GM19043 (cell line): ENCODE results near the gene SPNS2.

Experiments
- ATAC-seq: cut with Tn5 transposase; IDR thresholded peaks from one replicate; pipeline ENCODE4 v1.9.1; 2021; ENCODE audit warnings: low read depth; ENCODE audit not compliant: unreplicated experiment

The SPNS2 gene

DNA sequence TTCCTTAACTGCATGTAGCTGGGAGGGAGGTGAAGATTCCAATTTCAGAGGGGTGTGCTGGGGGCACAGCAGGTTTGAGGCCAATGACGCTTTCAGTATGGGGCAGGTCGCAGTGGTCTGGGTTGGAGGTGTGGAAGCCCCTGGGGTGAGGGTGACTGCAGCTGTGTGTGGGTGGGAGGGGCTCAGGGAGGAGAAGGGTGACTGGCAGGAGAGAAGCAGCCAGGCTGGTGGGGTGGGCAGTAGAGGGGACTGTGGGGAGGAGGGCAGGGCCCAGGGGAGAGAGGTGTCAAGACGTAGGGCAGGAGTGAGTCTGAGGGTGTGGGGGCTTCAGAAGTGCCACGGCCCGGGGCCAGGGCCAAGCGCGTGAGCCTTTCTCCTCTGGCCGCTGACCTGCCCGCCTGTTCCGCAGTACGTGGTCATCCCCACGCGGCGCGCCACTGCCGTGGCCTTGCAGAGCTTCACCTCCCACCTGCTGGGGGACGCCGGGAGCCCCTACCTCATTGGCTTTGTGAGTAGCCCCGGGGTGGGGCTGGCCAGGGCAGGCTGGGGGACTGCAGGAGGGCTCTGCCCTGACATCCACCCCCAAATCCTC lies 37.1 kb downstream of the SPNS2 start:
- ATAC-seq: no peak

DNA sequence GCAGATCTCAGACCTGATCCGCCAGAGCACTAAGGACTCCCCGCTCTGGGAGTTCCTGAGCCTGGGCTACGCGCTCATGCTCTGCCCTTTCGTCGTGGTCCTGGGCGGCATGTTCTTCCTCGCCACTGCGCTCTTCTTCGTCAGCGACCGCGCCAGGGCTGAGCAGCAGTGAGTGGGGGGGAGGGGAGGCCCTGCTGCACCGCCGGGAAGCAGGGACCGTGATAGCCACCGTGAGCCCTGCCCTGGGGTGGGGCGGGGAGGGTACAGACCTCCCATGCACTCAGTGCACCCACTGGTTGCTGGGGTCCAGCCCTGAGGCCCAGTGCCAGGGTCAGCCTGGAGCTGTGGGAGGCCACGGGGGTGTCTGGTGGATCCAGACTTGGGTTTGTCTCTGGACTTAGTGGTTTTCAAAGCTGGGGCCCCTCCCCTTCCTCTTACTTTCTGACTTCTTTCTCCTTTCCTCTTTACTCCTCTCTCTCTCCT lies 37.6 kb downstream of the SPNS2 start:
- ATAC-seq: no peak

DNA sequence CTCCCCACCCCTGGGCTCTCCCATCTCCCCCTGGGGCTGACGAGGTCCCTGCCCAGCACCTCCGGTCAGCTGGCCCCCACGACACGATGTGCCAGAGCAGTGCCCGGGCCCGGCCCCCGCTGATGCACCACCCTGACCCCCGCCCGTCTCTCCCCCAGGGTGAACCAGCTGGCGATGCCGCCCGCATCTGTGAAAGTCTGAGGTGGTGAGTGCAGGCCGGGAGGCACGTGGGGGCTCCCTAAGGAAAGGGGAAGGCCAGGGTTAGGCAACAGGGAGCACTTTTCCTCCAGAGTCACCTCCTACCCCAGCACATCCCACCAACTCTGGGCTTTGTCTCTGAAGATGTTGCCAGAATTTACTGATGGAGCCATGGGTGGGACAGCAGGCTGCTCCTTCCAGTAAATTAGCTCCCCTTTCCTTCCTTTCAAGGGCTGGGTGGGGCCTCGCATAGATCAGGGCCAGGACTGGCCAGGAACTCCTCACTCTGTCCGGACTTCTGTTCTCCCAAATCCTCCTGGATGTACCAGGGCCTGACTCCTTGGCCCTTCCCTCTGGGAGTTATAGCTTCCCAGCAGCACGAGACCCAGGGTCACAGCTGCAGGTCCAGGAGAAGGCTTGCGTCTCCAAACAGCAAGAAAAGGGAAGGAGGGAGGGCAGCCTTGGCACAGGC lies 38.2 kb downstream of the SPNS2 start:
- ATAC-seq: no peak

- ATAC-seq: no peak
Observed at GRCh38 chr17:4537451-4538235, 39.0 kb downstream of the SPNS2 start.

- no peak for ATAC-seq
Observed at GRCh38 chr17:4538236-4539002, 39.7 kb downstream of the SPNS2 start.

DNA sequence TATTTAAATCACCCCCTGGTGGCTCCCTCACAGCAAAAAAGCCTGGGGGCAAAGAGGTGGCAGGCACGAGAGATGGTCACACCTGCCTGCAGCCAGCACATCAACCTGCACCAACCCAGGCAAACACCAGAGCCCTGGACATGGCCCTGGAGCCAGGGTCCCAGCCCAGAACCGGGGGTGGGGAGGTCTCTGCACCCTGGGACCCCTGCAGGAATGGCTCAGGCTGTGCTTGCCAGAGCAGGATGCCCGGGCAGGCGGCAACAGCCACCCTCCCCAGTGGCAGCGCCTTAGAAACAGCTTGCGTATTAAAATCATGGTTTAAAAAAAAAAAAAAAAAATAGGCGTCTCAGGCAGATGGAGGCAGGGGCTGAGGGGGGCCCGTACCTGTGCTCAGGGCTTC lies 40.3 kb downstream of the SPNS2 start:
- no peak for ATAC-seq

DNA sequence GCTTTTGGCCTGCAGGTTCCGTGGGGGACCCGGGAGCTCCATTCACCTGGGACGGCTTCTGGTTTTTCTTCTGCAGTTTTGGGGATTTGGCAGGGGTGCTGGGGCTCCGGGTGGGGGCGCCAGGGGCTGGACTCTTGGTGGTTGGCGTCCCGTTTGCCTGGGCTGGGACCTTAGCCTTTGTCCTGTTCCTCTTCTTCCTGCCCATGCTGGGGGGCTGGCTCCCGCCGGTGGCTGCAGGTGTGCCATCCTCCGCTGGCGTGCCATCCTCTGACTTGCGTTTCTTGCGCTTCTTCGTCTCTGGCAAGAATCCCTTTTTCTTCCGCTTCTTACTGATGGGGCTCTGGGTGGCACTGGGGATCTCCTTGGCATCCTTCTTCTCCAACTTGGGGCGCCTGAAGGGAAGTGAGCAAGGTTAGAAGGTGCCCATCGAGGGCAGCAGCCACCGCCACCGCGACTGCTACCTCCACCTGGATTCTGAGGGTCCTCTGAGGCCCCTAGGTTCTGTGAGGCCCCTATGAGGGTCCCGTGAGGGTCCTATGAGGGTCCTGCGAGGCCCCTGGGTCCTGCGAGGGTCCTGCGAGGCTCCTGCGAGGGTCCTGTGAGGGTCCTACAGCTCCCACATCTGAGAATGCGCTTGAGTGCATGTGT lies 41.0 kb downstream of the SPNS2 start:
- no peak for ATAC-seq

DNA sequence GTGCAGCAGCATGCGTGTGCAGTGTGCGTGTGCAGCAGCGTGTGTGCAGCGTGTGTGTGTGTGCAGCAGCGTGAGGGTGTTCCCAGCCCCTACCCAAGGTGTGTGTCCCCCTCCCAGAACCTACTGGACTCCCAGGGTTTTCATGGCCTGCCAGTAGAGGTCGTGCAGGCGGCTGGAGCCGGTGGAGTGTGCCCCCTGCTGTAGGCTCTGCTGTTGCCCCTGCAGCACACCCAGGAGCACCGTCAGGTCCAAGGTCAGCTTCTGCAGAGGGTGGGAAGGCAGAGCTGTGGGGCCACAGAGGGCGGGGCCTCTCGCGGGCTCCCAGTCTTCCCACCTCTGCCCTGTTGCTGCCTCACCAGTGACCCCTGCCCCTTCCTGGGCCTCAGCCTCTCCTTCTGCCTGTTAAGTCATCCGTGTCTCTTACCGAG lies 41.6 kb downstream of the SPNS2 start:
- ATAC-seq: no peak

DNA sequence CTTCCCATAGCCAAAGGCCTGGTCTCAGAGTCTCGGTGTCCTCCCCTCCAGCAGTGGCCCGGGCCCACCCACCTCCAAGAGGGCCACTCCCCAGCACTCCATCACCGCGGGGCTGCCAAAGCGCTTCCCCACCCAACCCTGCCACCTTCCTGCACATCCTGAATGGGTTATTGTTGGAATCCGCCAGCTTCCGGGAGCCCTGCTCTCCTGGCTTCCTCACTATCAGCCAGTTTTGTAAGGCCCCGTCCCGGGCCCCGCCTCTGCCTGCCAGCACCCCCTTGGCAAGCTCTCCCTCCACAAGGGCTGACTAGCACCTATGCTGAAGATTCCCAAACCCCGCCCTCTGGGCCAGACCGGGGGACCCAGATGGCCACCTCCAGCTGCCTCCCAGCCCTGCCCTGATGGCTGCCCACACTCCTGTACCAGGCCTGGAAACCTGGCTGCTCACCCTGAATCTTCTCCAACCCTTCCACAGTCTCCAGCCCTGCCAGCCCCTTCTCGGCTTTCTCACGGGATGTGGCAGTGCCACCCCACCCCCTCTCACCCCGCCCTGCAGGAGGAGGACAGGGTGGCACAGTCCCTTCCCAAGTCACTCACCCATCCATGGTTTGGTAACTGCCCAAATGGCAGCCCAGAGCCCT lies 42.1 kb downstream of the SPNS2 start:
- ATAC-seq: no peak

GRCh38 chr17:4541328-4542002 lies 42.8 kb downstream of the SPNS2 start:
- no peak for ATAC-seq

DNA sequence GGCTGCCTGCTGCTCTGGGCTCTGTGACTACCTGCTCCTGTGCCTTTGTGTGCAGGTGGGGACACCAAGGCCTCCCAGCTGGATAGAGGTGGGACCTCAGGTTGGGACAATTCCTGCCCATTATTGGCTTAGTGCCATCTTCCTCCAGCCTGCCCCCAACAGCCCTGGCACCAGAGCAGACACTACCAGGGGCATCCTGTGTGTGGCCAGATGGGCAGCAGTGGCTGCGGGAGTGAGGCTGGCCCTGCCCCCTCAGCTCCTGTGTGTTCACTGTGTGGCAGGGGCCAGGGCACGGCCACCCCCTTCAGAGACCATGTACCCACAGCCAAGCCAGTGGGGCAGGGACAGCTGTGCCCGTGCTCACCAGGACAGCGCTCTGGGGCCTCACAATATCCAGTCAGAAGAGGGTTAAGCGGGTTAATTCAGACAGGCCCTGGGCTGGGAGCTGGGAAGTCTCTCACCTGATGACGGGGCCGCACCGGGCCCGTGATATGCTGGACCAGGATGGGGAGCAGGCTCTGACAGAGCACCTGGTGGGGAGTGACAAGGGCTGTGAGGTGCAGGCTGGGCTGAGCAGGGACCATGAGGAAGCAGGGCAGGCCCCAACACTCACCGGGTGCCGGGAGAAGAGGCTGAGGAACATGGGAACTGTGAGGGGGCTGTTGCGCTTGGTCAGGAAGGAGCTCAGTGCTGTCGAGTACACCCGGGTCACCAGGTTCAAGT lies 43.5 kb downstream of the SPNS2 start:
- no peak for ATAC-seq

DNA sequence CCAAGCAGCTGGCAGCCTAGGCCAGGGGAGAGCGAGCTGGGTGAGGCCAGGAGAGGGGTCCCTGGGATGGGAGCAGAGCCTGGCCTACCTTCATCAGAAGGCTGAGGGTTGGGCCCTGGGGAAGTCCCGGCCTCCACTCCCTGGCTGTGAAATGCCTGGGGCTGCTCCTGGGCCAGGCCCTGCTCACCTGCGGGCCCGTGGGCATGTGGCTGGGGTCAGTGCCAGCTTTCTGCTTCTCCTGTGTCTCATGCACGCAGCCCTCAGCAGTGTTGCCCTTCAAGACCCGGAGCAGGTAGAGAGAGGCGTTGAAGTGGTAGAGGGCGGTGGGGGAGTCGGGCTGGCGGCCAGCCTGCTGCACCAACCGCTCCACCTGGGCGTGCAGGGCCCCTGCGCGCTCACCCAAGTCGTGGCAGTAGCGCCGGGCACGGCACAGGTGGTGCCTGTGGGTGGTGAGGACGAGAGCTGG lies 44.1 kb downstream of the SPNS2 start:
- ATAC-seq: no peak

DNA sequence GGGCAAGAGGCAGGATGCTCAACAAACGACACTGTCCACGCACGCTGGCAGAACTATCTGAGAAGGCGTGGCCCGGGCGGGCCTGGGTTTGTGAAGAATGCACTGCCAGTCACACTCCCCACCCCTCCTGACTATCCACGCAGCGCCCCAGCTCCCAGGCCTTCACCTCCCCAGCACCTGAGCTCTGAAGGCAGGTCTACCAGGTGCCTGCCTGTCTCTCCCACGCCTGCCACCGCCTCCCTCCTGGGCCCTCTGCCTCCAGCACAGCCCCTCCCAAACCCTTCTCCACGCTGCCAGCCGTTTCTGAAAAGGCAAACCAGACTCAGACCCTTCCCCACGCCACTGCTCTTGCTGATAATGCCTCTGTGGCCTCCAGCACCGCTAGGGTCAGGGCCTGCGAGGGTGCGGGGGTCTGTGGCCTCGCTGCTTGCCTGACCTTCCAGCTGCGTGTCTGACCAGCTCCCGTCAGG lies 44.9 kb downstream of the SPNS2 start:
- ATAC-seq: no peak

DNA sequence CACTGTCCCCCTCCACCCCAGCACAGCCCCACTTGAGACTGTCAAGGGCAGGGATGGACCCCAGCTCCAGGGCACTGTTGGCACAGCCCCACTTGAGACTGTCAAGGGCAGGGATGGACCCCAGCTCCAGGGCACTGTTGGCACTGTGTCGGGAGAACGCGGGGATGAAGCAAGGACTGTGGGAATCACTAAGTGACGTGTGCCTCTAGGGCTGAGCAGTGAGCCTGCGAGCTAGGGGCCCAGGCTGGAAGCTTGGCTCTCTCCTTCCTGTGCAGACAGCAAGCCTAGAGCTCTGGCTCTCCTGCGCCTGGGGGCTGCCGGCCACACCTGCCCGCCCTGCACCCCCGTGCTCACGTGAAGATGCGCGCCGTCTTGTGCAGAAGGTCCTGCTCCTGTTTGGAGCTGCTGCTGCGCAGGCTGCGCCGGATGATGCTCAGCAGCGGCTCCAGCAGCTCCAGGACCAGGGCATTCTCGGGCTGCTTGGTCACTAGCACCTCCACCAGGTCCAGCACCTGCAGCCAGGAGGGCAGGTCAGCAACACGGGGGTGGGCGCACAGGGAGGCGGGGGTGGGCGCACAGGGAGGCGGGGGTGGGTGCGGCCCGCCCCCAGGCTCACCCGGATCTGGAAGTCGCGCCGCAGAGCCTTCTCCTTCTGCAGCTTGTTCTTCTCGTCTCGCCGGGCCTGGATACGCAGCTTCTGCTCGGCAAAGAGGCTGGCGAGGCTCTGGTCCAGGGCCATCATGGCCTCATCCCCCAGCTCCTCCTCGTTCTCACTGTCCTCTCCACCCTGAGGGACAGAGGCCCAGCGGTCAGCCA lies 45.7 kb downstream of the SPNS2 start:
- ATAC-seq: no peak

- no peak for ATAC-seq
Observed at GRCh38 chr17:4544951-4545216, 46.2 kb downstream of the SPNS2 start.

GRCh38 chr17:4545217-4545951 lies 46.7 kb downstream of the SPNS2 start:
- ATAC-seq: no peak
